ENCODE results near the gene RIPOR3. TPM values are rescaled to one million over a fixed set of nuclear protein-coding genes. Genes with fewer than 3 reads are reported as not detected.
"Not testable (repeated sequence)": the region's sequence is repeated elsewhere in the genome, so short reads cannot be mapped to it uniquely, and the experiment has no call there.

The RIPOR3 gene
- total and polyA plus RNA-seq, 9 of the 15 experiments (the other 6 are each of a cell fraction or from before 2014, with no cell fraction given): 3.3 to 62.7 (median 21.4) TPM

- TF ChIP-seq JUND (IDR thresholded peaks at IDR 0.05; ENCODE audit: borderline replicate concordance, low read depth, low read length) (no peak), JUND (tag; IDR thresholded peaks at IDR 0.05; ENCODE audit: borderline replicate concordance, low read depth, low read length) (no peak), HDAC1 (IDR thresholded peaks at IDR 0.05) (peak in 1 of 2 experiments; percentile 73; a peak in 1 of 4 replicates)
- TF ChIP-seq, protein P1, sequence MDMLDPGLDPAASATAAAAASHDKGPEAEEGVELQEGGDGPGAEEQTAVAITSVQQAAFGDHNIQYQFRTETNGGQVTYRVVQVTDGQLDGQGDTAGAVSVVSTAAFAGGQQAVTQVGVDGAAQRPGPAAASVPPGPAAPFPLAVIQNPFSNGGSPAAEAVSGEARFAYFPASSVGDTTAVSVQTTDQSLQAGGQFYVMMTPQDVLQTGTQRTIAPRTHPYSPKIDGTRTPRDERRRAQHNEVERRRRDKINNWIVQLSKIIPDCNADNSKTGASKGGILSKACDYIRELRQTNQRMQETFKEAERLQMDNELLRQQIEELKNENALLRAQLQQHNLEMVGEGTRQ (CRISPR knock-in tag; IDR thresholded peaks at IDR 0.05): no peak
Measured at GRCh38 chr20:50642288-50642803, 49.0 kb downstream of the RIPOR3 start (continued).

DNA sequence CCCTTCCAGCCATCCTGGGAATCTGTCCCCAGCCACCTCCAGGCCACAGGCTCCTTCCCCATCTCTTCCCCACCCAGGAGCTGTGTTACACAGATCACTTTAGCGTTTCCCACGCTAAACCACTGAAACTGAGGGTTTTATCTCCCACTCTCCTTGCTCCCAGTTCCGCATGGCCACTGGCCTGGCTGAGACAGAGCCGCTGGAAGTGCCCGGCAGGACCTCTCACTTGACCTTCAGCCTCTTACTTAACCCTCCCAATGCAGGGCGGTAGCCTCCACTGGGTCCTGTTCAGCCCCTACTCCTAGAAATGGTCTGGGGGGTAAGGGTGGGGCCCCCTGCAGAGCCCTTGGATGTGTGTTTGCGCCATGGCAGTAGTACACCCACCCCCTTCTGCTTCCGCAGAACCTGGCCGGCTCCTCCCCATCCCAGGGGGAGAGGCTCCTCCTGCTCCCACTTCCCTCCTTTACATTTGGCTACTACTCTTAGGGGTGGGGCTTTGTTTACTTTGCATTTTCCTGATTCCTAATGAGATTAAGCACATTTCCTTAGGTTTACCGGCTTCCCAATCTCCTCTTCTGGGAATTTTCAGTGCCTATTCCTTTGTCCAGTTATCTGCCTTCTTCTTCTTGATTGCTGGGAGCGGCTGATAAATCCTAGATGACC lies 49.6 kb downstream of the RIPOR3 start:
- DNase-seq (ENCODE audit: extremely low read depth in 1 of 4, low spot score in 3 of 4); H2AFZ ChIP-seq (ENCODE audit: low read depth, low read length); CTCF ChIA-PET (ENCODE audit: low intra/inter-chr PET ratio); H3K36me3 ChIP-seq (ENCODE audit: control insufficient read depth, insufficient read depth, low read length); H3K4me2 ChIP-seq (ENCODE audit: insufficient read depth, low read length); H3K27me3 ChIP-seq (ENCODE audit: control insufficient read depth in 2 of 2, insufficient read depth in 2 of 2, low read length in 2 of 2); H4K20me1 ChIP-seq (replicated peaks; ENCODE audit: control insufficient read depth, insufficient read depth, low read length); H3K9me1 ChIP-seq (ENCODE audit: control insufficient read depth, insufficient read depth, low read length); H3K9me3 ChIP-seq (replicated peaks; ENCODE audit: control insufficient read depth, insufficient read depth, low read depth, low read length); H3K4me3 ChIP-seq; H3K27ac ChIP-seq (ENCODE audit: extremely low read depth, low read depth, low read length); in situ Hi-C loops (cut with MboI); intact Hi-C loops (cut with micrococcal nuclease); BruUV-seq (replicated peaks): not testable (repeated sequence)
- peaks cover 43% of the 10 kb centered on the region for H3K79me2 ChIP-seq (ENCODE audit: control insufficient read depth, insufficient read depth, low read length)
- POLR2A ChIA-PET: interaction anchor here (0.7 kb wide), 1 partner anchor 10 kb away, joined by 4 read pairs; no protein-coding TSS in a partner anchor
- TF ChIP-seq FOXK2 (conservative IDR thresholded peaks at IDR 0.05 in 1 of 2, IDR thresholded peaks at IDR 0.05 in 1 of 2; ENCODE audit: low read depth in 2 of 2) (peak in 1 of 2 experiments; percentile 17; a peak in 1 of 4 replicates), GATA2 (CRISPR knock-in tag; IDR thresholded peaks at IDR 0.05) (peak; percentile 13; the same call in 1 of the 2 replicates), FOXA3 (CRISPR knock-in tag; conservative IDR thresholded peaks at IDR 0.05 in 1 of 2, IDR thresholded peaks at IDR 0.05 in 1 of 2) (peak in 1 of 2 experiments; percentile 78; a peak in 2 of 4 replicates)
- FAIRE-seq (peak; percentile 85), ATAC-seq (peak; percentile 66)
- peak overlapping the region in 1 of 2 experiments; percentile 58; a peak in 2 of 4 replicates for H3K9ac ChIP-seq (ENCODE audit: insufficient read depth in 1 of 2, low read depth in 2 of 2, low read length in 2 of 2)
- 13% methylated on average over 8 of the region's 11 CpGs for WGBS (ENCODE audit: insufficient coverage, low coverage, missing lambda C conversion rate)
- peaks cover 22 to 53% of the 10 kb centered on the region in 2 experiments for H3K4me1 ChIP-seq (replicated peaks in 1 of 2; ENCODE audit: control insufficient read depth in 2 of 2, insufficient read depth in 2 of 2, low read length in 2 of 2)

GRCh38 chr20:50639971-50640711 lies 51.2 kb downstream of the RIPOR3 start:
- 60% methylated on average over 10 of the region's 20 CpGs for WGBS (ENCODE audit: insufficient coverage, low coverage, missing lambda C conversion rate)
- H3K4me2 ChIP-seq (ENCODE audit: insufficient read depth, low read length); H3K9me1 ChIP-seq (ENCODE audit: control insufficient read depth, insufficient read depth, low read length); H3K36me3 ChIP-seq (ENCODE audit: control insufficient read depth, insufficient read depth, low read length); H3K9ac ChIP-seq (ENCODE audit: insufficient read depth in 1 of 2, low read depth in 2 of 2, low read length in 2 of 2); ATAC-seq; H3K27ac ChIP-seq (ENCODE audit: extremely low read depth, low read depth, low read length); intact Hi-C loops (cut with micrococcal nuclease); H3K27me3 ChIP-seq (ENCODE audit: control insufficient read depth in 2 of 2, insufficient read depth in 2 of 2, low read length in 2 of 2); H3K9me3 ChIP-seq (replicated peaks; ENCODE audit: control insufficient read depth, insufficient read depth, low read depth, low read length); BruUV-seq (replicated peaks); CTCF ChIA-PET (ENCODE audit: low intra/inter-chr PET ratio); POLR2A ChIA-PET; H2AFZ ChIP-seq (ENCODE audit: low read depth, low read length); H3K4me3 ChIP-seq; in situ Hi-C loops (cut with MboI): not testable (repeated sequence)
- peak in 1 of 4 experiments; percentile 21 for DNase-seq (ENCODE audit: extremely low read depth in 1 of 4, low spot score in 3 of 4)
- peaks cover 43% of the 10 kb centered on the region for H3K79me2 ChIP-seq (ENCODE audit: control insufficient read depth, insufficient read depth, low read length)
- peaks cover 30 to 64% of the 10 kb centered on the region in 2 experiments for H3K4me1 ChIP-seq (replicated peaks in 1 of 2; ENCODE audit: control insufficient read depth in 2 of 2, insufficient read depth in 2 of 2, low read length in 2 of 2)
- FAIRE-seq: peak; percentile 69
- H4K20me1 ChIP-seq (replicated peaks; ENCODE audit: control insufficient read depth, insufficient read depth, low read length): peaks cover 24% of the 10 kb centered on the region

Data from K562 (cell line).